SH-SY5Y (cell line): Measurements from ENCODE around the gene PKP3.

Source experiments
- GATA2 ChIP-seq: IDR thresholded peaks from 2 replicates; pipeline ENCODE4 v1.6.1; 2011; ENCODE audit warnings: mild to moderate bottlenecking, low read depth, low read length
- GATA3 ChIP-seq: IDR thresholded peaks from 2 replicates; pipeline ENCODE4 v1.6.1; 2011; ENCODE audit warnings: low read depth, mild to moderate bottlenecking, low read length, moderate library complexity

GRCh38 chr11:419248-420005, 25.4 kb downstream of the PKP3 start:
- no peak for TF ChIP-seq GATA3
- no peak for TF ChIP-seq GATA2
